ENCODE data around the gene PDAP1.
A peak's percentile ranks its signal among the peaks of the same experiment; 100 is the strongest.
"Not testable (repeated sequence)": the region's sequence is repeated elsewhere in the genome, so short reads cannot be mapped to it uniquely, and the experiment has no call there.

PDAP1 gene

GRCh38 chr7:99446096-99446495 is 37.7 kb upstream of the PDAP1 start:
- ChIA-PET POLR2A (no interaction called here), CTCF (interaction anchor here (0.7 kb wide), 1 partner anchor 13 kb away, joined by 3 read pairs; no protein-coding TSS in a partner anchor)
- no peak for DNase-seq (ENCODE audit: low read depth, low spot score)
- H3K4me3 ChIP-seq (ENCODE audit: low read depth, low read length), result no peak overlapping the region
- no peak for TF ChIP-seq CTCF (IDR thresholded peaks at IDR 0.05; ENCODE audit: insufficient read depth, low read length, missing control alignments)

- ChIA-PET CTCF (no interaction called here), POLR2A (no interaction called here)
- TF ChIP-seq CTCF (IDR thresholded peaks at IDR 0.05; ENCODE audit: insufficient read depth, low read length, missing control alignments), result no peak
- no peak for DNase-seq (ENCODE audit: low read depth, low spot score)
- peak overlapping the region; percentile 93 for H3K4me3 ChIP-seq (ENCODE audit: low read depth, low read length)
These were observed 31.8 kb upstream of the PDAP1 start for GRCh38 chr7:99440195-99440594.

DNA sequence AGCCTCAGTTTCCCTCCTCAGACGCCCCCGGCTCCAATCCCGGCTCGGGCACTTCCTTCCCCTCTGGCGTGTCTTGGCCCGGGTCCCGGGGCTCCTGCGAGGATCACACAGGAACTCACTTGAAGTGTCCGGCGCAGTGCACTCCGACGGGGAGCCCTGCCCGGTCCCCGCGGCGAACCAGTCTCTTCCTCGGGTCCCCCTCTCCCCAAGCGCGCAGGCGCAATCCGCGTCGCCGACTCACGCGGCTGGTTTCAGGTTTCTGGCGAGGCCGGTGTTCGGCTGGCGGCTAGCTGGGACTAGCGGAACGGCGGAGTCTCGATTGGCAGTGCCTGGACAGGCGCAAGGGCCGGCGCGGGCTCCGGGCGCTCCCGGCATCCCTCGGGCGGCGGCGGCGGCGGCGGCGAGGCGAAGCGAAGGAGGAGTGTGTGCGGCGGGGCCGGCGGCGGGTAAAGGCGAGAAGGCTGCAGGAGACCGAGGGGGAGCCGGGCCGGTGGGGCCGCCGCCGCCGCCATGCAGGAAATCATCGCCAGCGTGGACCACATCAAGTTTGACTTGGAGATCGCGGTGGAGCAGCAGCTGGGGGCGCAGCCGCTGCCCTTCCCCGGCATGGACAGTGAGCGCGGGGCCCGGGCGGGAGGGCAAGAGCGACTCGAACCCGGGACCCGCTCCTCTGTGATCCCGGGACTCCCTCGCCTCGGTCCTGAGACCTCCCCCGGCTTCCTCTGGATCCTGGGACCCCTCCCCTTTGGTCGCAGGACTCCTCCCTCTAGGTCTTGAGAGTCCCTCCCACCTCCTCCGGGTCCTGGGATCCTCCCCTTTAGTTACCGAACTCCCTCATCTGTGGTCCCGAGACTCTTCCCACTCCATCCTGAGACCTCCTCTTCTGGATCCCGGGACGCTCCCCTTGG is 30.4 kb upstream of the PDAP1 start, which contains the start of the genes CPSF4 and PTCD1:
CPSF4 (plus strand) TSS at position 371 of the 908 bp plus-strand sequence; CDS start at position 511, 140 bp downstream.
PTCD1 (minus strand) TSS at position 226 of the 908 bp plus-strand sequence. CDS start 3,556 bp downstream, outside the sequence.
- ChIA-PET CTCF (interaction anchor here (1.1 kb wide), 1 partner anchor 21 kb away, joined by 3 read pairs; no protein-coding TSS in a partner anchor), POLR2A (interaction anchor here (0.6 to 1.8 kb wide), 7 partner anchors 9 to 66 kb away, joined by 4 to 8 read pairs (median 4); partner anchors contain the start of genes BUD31, PDAP1, ZKSCAN5 and ZNF394)
- no peak for TF ChIP-seq CTCF (IDR thresholded peaks at IDR 0.05; ENCODE audit: insufficient read depth, low read length, missing control alignments)
- peak; percentile 61 for DNase-seq (ENCODE audit: low read depth, low spot score)
- peak within 1 kb of the TSS; percentile 93 for H3K4me3 ChIP-seq (ENCODE audit: low read depth, low read length)

DNA sequence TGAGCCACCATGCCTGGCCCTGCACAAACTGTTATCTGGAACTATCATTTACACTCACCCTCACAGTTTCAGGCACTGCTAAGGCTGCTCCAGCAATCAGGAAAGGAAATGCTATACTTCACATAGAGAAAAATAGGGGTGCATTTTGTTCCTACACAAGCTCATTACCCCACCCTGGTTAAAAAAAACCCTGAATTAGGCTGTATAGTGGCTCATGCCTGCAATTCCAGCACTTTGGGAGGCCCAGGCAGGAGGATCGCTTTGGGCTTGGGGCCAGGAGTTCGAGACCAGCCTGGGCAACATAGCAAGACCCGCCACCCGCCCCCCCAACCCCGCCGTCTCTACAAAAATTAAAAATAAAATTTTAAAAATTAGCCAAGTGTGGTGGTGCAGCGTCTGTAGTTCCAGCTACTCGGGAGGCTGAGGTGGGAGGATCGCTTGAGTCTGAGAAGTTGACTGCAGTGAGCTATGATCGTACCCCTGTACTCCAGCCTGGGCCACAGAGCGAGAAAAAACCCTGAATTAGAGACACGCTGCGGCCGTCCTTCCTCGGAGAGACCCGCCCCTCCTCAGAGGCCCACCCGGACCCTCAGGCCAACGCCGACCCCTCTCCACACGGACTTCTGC is 29.7 kb upstream of the PDAP1 start:
- no peak for DNase-seq (ENCODE audit: low read depth, low spot score)
- no peak for TF ChIP-seq CTCF (IDR thresholded peaks at IDR 0.05; ENCODE audit: insufficient read depth, low read length, missing control alignments)
- CTCF ChIA-PET, result interaction anchor here (1.1 kb wide), 1 partner anchor 20 kb away, joined by 3 read pairs; no protein-coding TSS in a partner anchor
- H3K4me3 ChIP-seq (ENCODE audit: low read depth, low read length), result peak overlapping the region; percentile 93
- POLR2A ChIA-PET, result interaction anchor here (0.6 to 1.8 kb wide), 6 partner anchors 8 to 67 kb away, joined by 4 to 8 read pairs (median 4); partner anchors contain the start of genes BUD31, PDAP1 and ZKSCAN5

- CTCF ChIA-PET, result interaction anchor here (0.7 kb wide), 1 partner anchor 13 kb away, joined by 3 read pairs; no protein-coding TSS in a partner anchor
- POLR2A ChIA-PET, result no interaction called here
- H3K4me3 ChIP-seq (ENCODE audit: low read depth, low read length), result no peak overlapping the region
- TF ChIP-seq CTCF (IDR thresholded peaks at IDR 0.05; ENCODE audit: insufficient read depth, low read length, missing control alignments), result no peak
- no peak for DNase-seq (ENCODE audit: low read depth, low spot score)
These were observed 24.8 kb upstream of the PDAP1 start for GRCh38 chr7:99433158-99433557.

DNA sequence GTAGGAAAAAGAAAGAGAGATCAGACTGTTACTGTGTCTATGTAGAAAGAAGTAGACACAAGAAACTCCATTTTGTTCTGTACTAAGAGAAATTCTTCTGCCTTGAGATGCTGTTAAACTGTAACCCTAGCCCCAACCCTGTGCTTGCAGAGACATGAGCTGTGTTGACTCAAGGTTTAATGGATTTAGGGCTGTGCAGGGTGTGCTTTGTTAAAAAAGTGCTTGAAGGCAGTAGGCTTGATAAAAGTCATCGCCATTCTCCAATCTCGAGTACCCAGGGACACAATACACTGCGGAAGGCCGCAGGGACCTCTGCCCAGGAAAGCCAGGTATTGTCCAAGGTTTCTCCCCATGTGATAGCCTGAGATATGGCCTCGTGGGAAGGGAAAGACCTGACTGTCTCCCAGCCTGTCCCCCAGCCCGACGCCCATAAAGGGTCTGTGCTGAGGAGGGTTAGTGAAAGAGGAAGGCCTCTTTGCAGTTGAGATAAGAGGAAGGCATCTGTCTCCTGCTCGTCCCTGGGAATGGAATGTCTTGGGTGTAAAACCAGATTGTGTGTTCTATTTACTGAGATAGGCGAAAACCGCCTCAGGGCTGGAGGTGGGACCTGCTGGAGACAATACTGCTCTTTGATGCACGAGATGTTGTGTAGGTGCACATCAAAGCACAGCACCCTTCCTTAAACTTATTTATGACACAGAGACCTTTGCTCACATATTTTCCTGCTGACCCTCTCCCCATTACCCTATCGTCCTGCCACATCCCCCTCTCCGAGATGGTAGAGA is 23.6 kb upstream of the PDAP1 start:
- DNase-seq (ENCODE audit: low read depth, low spot score); CTCF ChIA-PET; H3K4me3 ChIP-seq (ENCODE audit: low read depth, low read length): not testable (repeated sequence)
- POLR2A ChIA-PET, result interaction anchor here (0.6 kb wide), 1 partner anchor 18 kb away, joined by 4 read pairs; no protein-coding TSS in a partner anchor

Data from AG04449 (cell line).